HG02973 (cell line): ENCODE results near the gene AGXT.
"Not testable (repeated sequence)": the region's sequence is repeated elsewhere in the genome, so short reads cannot be mapped to it uniquely, and the experiment has no call there.

ENCODE experiments used
- ATAC-seq: cut with Tn5 transposase; IDR thresholded peaks from one replicate; pipeline ENCODE4 v1.9.1; 2021; ENCODE audit warnings: moderate library complexity; ENCODE audit not compliant: unreplicated experiment

The AGXT gene

GRCh38 chr2:240839152-240840143 lies 29.2 kb upstream of the AGXT start:
- ATAC-seq = no peak

DNA sequence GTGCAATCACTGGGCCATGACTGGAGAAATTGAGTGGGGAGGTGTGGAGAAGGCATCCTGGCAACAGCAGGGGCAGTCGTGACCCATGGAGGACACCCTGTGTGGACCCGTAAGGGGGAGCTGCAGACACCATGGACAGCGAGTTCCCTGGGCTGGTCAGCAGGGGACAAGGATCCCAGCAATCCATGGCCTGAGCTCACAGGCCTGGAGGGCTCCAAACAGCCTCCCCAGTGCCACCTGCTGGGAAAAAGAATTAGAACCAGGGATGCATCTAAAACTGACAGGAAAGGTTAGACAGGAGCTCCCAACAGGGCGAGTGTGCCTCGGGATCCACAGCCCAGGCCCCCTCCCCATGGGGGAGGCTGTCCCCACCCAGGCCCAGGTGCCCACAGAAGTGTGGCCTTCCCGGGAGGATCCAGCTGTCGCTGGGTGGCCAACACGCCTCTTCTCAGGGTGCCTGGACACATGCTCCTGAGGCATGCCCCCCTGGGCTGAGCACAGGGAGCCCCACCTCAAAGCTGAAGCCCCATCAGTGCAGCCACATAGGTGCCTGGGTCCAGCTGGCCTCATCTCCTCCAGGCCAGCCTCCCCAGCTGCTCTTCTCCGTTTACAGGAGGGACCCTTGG lies 28.1 kb upstream of the AGXT start:
- ATAC-seq = no peak

GRCh38 chr2:240846309-240846708 lies 22.3 kb upstream of the AGXT start:
- not testable (repeated sequence) for ATAC-seq

DNA sequence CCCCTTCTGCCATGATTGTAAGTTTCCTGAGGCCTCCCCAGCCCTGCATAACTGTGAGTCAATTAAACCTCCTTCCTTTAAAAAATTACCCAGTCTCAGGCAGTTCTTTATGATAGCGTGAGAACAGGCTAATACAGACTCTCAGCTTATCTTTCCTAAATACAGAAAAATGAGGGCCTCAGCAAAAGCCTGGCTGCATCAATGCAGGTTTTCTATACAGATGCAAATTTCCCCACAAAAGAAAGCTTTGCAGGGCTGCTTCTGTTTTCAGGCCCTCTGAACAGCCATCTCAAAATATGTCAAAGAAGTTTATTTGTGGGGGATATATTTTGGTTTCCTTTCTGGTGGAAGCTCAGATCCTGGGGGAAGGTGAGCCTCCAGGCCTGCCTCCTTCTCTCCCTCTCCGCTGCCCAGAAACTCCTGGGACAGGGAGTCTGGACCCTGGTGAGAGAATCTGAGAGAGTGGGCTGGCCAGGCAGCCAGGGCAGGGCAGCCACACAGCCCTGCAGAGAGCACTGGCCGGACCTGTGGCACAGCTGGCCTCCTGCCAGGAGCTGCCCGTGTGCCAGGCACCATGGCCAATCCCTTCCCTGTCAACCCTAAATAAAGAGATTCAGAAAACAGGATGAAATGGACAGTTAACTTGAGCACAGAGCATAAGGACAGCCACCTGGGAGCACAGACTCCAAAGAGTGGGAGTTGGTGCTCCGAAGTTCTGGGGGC lies 21.6 kb upstream of the AGXT start:
- ATAC-seq = no peak

DNA sequence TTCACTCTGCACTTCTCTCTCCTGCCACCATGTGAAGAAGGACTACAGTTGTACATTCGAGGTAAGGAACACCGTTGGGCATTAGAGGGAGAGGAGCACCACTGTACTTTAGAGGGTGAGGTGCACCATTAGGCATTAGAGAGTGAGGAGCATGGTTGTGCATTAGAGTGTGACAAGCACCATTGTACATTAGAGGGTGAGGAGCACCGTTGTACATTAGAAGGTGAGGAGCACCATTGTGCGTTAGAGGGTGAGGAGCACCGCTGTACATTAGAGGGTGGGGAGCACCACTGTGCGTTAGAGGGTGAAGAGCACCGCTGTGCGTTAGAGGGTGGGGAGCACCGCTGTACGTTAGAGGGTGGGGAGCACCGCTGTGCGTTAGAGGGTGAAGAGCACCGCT lies 20.8 kb upstream of the AGXT start:
- no peak for ATAC-seq

GRCh38 chr2:240848900-240849680 lies 19.5 kb upstream of the AGXT start:
- no peak for ATAC-seq

DNA sequence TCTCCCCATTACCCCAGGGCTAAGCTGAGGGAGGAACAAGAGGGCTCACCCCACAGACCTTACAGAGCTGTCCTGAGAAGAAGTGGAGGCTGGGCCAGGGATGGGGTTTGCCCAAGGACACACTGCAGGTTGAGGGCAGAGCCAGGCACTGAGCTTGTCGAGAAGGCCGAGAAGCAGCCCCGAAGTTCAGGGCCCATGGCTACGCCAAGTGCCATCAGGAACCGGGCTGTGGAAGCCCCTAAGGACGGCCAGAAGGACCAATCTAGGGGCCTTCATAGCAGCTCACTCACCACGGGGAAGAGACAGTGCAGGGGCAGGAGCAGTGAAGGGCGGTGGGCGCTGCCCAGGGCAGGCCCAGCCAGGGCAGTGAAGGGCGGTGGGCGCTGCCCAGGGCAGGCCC lies 18.6 kb upstream of the AGXT start:
- no peak for ATAC-seq

GRCh38 chr2:240850756-240851077 lies 17.9 kb upstream of the AGXT start:
- ATAC-seq = no peak

GRCh38 chr2:240851078-240851991 lies 17.3 kb upstream of the AGXT start:
- no peak for ATAC-seq

DNA sequence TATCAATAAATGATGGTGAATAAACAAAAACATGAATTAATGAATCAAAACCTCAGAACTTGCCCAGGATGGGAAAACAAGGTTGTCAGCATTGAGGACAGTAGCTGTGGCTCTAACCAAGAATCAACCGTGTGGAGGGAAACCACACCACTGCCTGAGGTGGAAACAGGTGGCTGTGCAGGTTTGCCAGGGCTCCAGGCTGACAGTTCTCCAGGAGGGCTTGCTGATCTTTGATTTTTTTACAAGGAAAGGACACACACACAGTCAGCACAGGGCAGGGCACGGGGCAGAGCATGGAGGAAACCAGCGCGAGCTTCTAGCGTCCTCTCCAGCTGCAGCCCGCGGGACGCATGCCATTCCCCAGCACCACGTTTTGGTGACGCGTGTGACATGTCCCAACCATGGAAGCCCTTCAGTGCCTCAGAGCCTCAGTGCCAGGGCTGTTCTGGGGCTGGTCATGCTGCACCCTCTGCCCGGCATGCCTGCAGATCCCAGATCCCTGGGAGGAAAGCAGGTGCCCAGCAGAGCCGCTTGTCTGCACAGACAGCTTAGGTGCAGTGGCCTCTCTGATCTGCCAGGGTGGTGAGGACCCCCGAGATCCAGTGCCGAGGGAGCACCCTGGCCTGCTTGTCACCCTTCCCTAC lies 15.8 kb upstream of the AGXT start:
- no peak for ATAC-seq

DNA sequence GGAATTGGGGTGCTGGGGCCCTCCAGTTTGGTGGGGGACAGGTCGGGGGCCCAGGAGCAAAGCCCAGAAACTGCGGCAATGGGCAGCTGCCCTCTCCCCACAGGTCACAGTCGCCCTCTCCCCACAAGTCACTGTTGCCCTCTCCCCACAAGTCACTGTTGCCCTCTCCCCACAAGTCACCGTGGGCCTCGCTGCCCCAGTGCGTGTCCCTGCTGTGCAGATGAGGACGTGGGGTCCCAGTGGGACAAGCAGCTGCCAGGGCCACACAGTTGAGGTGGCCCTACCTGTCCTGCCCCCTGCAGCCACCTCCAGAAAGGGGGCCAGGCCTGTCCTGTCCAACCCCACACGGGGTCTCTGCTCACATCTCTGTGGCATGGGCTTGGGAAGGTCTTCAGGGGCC lies 13.0 kb upstream of the AGXT start:
- no peak for ATAC-seq

DNA sequence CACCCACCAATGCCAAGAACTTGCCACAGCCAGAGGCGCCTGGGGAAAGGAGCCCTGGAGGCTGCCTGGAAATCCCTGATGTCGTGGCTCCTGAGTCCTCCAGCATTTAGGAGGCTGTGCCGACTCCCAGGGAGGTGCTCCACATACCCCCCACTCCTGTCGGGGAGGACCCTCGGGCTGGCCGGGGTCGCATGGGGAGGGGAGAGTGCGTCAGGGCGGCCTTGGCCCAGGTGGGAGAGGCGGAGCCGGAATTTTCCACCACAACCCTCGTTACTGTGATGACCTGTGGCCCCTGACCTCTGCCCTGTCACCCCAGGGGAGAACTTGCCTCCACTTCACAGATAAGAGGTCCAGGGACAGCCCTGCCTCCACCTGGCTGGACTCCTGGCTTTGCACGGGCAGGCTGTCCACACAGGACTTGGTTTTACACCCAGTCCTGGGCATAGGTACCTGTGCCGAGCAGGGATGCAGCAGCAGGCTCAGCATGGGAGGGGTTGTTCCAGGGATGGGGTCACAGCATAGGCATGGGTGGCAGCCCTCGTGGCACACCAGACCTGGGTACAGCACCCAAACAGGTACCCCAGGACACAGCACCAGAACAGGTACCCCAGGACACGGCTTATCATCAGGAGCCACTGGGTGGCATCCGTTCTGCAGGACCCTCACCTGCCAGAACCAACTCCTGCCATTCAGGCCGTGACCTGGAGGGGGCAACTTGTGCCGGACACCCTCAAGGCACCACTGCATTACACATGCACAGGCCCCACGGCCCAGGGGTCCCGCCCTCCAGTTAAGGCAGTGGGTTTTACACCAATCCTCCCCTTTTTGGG lies 12.3 kb upstream of the AGXT start:
- no peak for ATAC-seq

- ATAC-seq = no peak
Measured at GRCh38 chr2:240857039-240858008, 11.3 kb upstream of the AGXT start.

GRCh38 chr2:240858321-240858720 lies 10.3 kb upstream of the AGXT start:
- no peak for ATAC-seq

- ATAC-seq = no peak
Measured at GRCh38 chr2:240858871-240859270, 9.8 kb upstream of the AGXT start.

DNA sequence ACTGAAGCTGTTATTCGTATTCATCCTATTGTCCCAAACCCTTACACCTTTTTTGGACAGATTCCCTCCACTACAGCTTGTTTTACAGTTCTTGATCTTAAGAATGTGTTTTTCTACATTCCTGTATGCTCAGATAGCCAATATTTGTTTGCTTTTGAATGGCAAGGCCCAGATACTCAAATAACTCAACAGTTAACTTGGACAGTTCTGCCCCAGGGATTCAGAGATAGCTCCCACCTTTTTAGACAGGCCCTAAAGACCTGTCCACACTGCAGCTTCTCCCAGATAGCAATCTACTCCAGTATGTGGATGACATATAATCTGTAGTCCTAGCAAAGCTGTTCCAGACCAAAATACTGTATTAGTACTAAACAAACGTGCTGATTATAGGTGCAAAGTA lies 7.1 kb upstream of the AGXT start:
- no peak for ATAC-seq

DNA sequence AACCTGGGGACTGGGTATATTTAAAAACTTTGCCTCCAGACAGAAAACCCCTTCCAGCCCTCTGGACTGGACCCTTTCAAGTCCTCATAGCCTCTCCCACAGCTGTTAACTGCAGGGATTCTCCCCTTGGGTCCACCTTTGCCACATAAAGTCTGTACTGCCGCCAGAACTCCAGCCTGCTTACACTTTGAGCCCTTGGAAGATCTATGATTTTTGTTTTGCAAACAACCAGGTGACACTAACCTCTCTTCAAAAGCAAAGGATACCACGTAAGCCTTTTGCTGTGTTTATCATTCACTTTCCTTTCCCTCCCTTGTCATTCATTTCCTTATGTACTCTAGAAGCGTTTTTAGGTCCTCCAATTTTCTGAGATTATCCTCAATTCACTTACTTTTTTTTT lies 4.1 kb upstream of the AGXT start:
- ATAC-seq = no peak
